ENCODE measurements around the gene SF3B1. TPM values are rescaled to one million over a fixed set of nuclear protein-coding genes. Genes with fewer than 3 reads are reported as not detected.

Gene SF3B1
- total RNA-seq, 1 experiment from 2014 or later, result 156 TPM

GRCh38 chr2:197369228-197369932 is 65.4 kb downstream of the SF3B1 start:
- TF ChIP-seq, protein P1, sequence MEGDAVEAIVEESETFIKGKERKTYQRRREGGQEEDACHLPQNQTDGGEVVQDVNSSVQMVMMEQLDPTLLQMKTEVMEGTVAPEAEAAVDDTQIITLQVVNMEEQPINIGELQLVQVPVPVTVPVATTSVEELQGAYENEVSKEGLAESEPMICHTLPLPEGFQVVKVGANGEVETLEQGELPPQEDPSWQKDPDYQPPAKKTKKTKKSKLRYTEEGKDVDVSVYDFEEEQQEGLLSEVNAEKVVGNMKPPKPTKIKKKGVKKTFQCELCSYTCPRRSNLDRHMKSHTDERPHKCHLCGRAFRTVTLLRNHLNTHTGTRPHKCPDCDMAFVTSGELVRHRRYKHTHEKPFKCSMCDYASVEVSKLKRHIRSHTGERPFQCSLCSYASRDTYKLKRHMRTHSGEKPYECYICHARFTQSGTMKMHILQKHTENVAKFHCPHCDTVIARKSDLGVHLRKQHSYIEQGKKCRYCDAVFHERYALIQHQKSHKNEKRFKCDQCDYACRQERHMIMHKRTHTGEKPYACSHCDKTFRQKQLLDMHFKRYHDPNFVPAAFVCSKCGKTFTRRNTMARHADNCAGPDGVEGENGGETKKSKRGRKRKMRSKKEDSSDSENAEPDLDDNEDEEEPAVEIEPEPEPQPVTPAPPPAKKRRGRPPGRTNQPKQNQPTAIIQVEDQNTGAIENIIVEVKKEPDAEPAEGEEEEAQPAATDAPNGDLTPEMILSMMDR (conservative IDR thresholded peaks at IDR 0.05), result no peak
- no peak for TF ChIP-seq EZH2 (IDR thresholded peaks at IDR 0.05; ENCODE audit: low read depth)
- Histone ChIP-seq H3K79me2 (ENCODE audit: low read depth) (no peaks in the 10 kb centered on the region), H3K4me2 (no peak overlapping the region), H3K27me3 (ENCODE audit: insufficient read depth, low read depth) (no peaks in the 10 kb centered on the region), H3K4me1 (replicated peaks; ENCODE audit: insufficient read depth) (0 out of 2 replicates have a peak, but pooled peaks cover 5% of the 10 kb centered on the region), H3F3A (ENCODE audit: insufficient read depth, low read depth) (no peaks in the 10 kb centered on the region), H3K36me3 (ENCODE audit: low read depth) (no peaks in the 10 kb centered on the region), H2AFZ (no peak overlapping the region), H4K20me1 (ENCODE audit: insufficient read depth) (no peaks in the 10 kb centered on the region), H3K27ac (no peak overlapping the region), H3K4me3 (no peak overlapping the region), H3K9me3 (ENCODE audit: insufficient read depth, low read depth) (no peaks in the 10 kb centered on the region), H3K9me2 (ENCODE audit: insufficient read depth) (no peaks in the 10 kb centered on the region)
- CTCF ChIA-PET, result no interaction called here
- intact Hi-C loops (cut with micrococcal nuclease; ENCODE audit: unreplicated experiment), result no loop called here
- BruUV-seq (replicated peaks), result no TSS peak
- POLR2A ChIA-PET (ENCODE audit: unreplicated experiment), result interaction anchor here (0.6 kb wide), 1 partner anchor 115 kb away, joined by 8 read pairs; no protein-coding TSS in a partner anchor
- no peak for DNase-seq

DNA sequence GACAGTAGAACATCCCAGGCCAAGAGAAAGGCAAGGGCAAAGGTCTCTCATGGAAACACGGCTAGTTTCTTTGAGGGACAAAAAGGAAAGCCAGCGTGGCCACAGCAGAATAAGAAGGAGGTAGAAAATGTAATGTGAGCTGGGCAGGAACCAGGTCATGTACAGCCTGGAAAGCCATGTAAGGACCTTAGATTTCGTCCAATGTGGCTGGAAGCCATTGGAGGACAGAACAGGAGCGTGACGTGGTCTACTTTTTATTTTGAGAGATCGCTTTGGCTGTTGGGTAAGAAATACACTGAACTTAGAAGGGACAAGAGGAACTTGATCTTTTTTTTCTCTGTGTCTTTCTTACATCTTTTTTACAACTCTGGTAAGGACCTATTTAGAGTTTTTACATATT is 66.4 kb downstream of the SF3B1 start:
- no peaks in the 10 kb centered on the region for H3K36me3 ChIP-seq (ENCODE audit: low read depth)
- ChIA-PET CTCF (no interaction called here), POLR2A (ENCODE audit: unreplicated experiment) (no interaction called here)
- H3K4me3 ChIP-seq, result no peak overlapping the region
- H3K27me3 ChIP-seq (ENCODE audit: insufficient read depth, low read depth), result no peaks in the 10 kb centered on the region
- H3F3A ChIP-seq (ENCODE audit: insufficient read depth, low read depth), result no peaks in the 10 kb centered on the region
- 0 out of 2 replicates have a peak, but pooled peaks cover 5% of the 10 kb centered on the region for H3K4me1 ChIP-seq (replicated peaks; ENCODE audit: insufficient read depth)
- no peaks in the 10 kb centered on the region for H3K79me2 ChIP-seq (ENCODE audit: low read depth)
- H3K9me3 ChIP-seq (ENCODE audit: insufficient read depth, low read depth), result no peaks in the 10 kb centered on the region
- no TSS peak for BruUV-seq (replicated peaks)
- no peaks in the 10 kb centered on the region for H4K20me1 ChIP-seq (ENCODE audit: insufficient read depth)
- H2AFZ ChIP-seq, result no peak overlapping the region
- no peak for TF ChIP-seq EZH2 (IDR thresholded peaks at IDR 0.05; ENCODE audit: low read depth)
- intact Hi-C loops (cut with micrococcal nuclease; ENCODE audit: unreplicated experiment), result no loop called here
- no peaks in the 10 kb centered on the region for H3K9me2 ChIP-seq (ENCODE audit: insufficient read depth)
- no peak for DNase-seq
- no peak overlapping the region for H3K4me2 ChIP-seq
- H3K27ac ChIP-seq, result no peak overlapping the region

- DNase-seq, result no peak
- no peaks in the 10 kb centered on the region for H3F3A ChIP-seq (ENCODE audit: insufficient read depth, low read depth)
- H4K20me1 ChIP-seq (ENCODE audit: insufficient read depth), result no peaks in the 10 kb centered on the region
- BruUV-seq (replicated peaks), result no TSS peak
- H3K4me2 ChIP-seq, result no peak overlapping the region
- CTCF ChIA-PET, result no interaction called here
- H3K27me3 ChIP-seq (ENCODE audit: insufficient read depth, low read depth), result no peaks in the 10 kb centered on the region
- H3K27ac ChIP-seq, result no peak overlapping the region
- H2AFZ ChIP-seq, result no peak overlapping the region
- intact Hi-C loops (cut with micrococcal nuclease; ENCODE audit: unreplicated experiment), result no loop called here
- H3K9me3 ChIP-seq (ENCODE audit: insufficient read depth, low read depth), result no peaks in the 10 kb centered on the region
- no peak overlapping the region for H3K4me3 ChIP-seq
- POLR2A ChIA-PET (ENCODE audit: unreplicated experiment), result no interaction called here
- H3K4me1 ChIP-seq (replicated peaks; ENCODE audit: insufficient read depth), result no peaks in the 10 kb centered on the region
- H3K9me2 ChIP-seq (ENCODE audit: insufficient read depth), result no peaks in the 10 kb centered on the region
- H3K36me3 ChIP-seq (ENCODE audit: low read depth), result no peaks in the 10 kb centered on the region
- no peaks in the 10 kb centered on the region for H3K79me2 ChIP-seq (ENCODE audit: low read depth)
- no peak for TF ChIP-seq EZH2 (IDR thresholded peaks at IDR 0.05; ENCODE audit: low read depth)
- TF ChIP-seq, protein P1 (conservative IDR thresholded peaks at IDR 0.05), result no peak
Observed at GRCh38 chr2:197363998-197364397, 70.8 kb downstream of the SF3B1 start.

- Histone ChIP-seq H3K9me3 (ENCODE audit: insufficient read depth, low read depth) (no peaks in the 10 kb centered on the region), H3K79me2 (ENCODE audit: low read depth) (no peaks in the 10 kb centered on the region), H3K4me2 (no peak overlapping the region), H2AFZ (no peak overlapping the region), H3K27me3 (ENCODE audit: insufficient read depth, low read depth) (no peaks in the 10 kb centered on the region), H4K20me1 (ENCODE audit: insufficient read depth) (no peaks in the 10 kb centered on the region), H3K4me3 (no peak overlapping the region), H3K27ac (no peak overlapping the region), H3K4me1 (replicated peaks; ENCODE audit: insufficient read depth) (no peaks in the 10 kb centered on the region), H3K36me3 (ENCODE audit: low read depth) (no peaks in the 10 kb centered on the region), H3K9me2 (ENCODE audit: insufficient read depth) (no peaks in the 10 kb centered on the region), H3F3A (ENCODE audit: insufficient read depth, low read depth) (no peaks in the 10 kb centered on the region)
- intact Hi-C loops (cut with micrococcal nuclease; ENCODE audit: unreplicated experiment), result no loop called here
- no peak for TF ChIP-seq EZH2 (IDR thresholded peaks at IDR 0.05; ENCODE audit: low read depth)
- TF ChIP-seq, protein P1 (conservative IDR thresholded peaks at IDR 0.05), result no peak
- no TSS peak for BruUV-seq (replicated peaks)
- POLR2A ChIA-PET (ENCODE audit: unreplicated experiment), result no interaction called here
- no peak for DNase-seq
- CTCF ChIA-PET, result no interaction called here
Observed at GRCh38 chr2:197360744-197361156, 74.1 kb downstream of the SF3B1 start.
